Neuronal stem cell (in vitro differentiated cells): Measurements from ENCODE around the gene MYO15B.
A peak's percentile ranks its signal among the peaks of the same experiment; 100 is the strongest.

Experiments
- DNase-seq: peaks from one replicate; pipeline ENCODE4 v3.0.0-alpha.2; 2013; ENCODE audit warnings: low spot score
- H2AFZ ChIP-seq: one replicate; pipeline ENCODE4 v1.6.1; 2013; ENCODE audit warnings: mild to moderate bottlenecking, low read length, inconsistent platforms
- H2AK5ac ChIP-seq: 2 replicates; pipeline ENCODE4 v1.6.1; 2013; ENCODE audit warnings: low read depth, mild to moderate bottlenecking, inconsistent platforms, low read length, moderate library complexity, mixed read lengths
- H2BK120ac ChIP-seq: 2 replicates; pipeline ENCODE4 v1.6.1; 2013; ENCODE audit warnings: low read depth, mild to moderate bottlenecking, inconsistent platforms, low read length, moderate library complexity, mixed read lengths
- H2BK12ac ChIP-seq: one replicate; pipeline ENCODE4 v1.6.1; 2013; ENCODE audit warnings: low read length, inconsistent platforms
- H2BK15ac ChIP-seq: 2 replicates; pipeline ENCODE4 v1.6.1; 2013; ENCODE audit warnings: mild to moderate bottlenecking, low read length, inconsistent platforms, mixed read lengths
- H2BK5ac ChIP-seq: one replicate; pipeline ENCODE4 v1.6.1; 2013; ENCODE audit warnings: inconsistent platforms, mild to moderate bottlenecking, low read length, moderate library complexity
- H3K14ac ChIP-seq: one replicate; pipeline ENCODE4 v1.6.1; 2013; ENCODE audit warnings: low read length, inconsistent platforms
- H3K18ac ChIP-seq: 2 replicates; pipeline ENCODE4 v1.6.1; 2013; ENCODE audit warnings: low read length, inconsistent platforms
- H3K23ac ChIP-seq: 2 replicates; pipeline ENCODE4 v1.6.1; 2013; ENCODE audit warnings: low read depth, mild to moderate bottlenecking, mixed read lengths, low read length, inconsistent platforms; ENCODE audit not compliant: poor library complexity
- H3K27ac ChIP-seq: replicated peaks from 3 replicates; pipeline ENCODE4 v1.5.1; 2013; ENCODE audit warnings: low read length, inconsistent platforms
- H3K27me3 ChIP-seq, 3 experiments: 2 replicates each; pipeline ENCODE4 v1.6.1; 2013; ENCODE audit warnings: low read length in 3 of 3, mild to moderate bottlenecking in 2 of 3, inconsistent platforms in 1 of 3, low read depth in 1 of 3, mixed read lengths in 1 of 3, moderate library complexity in 1 of 3; ENCODE audit not compliant: control insufficient read depth in 3 of 3, insufficient read depth in 3 of 3
- H3K36me3 ChIP-seq, 2 donors: replicated peaks in 1 of 2; 2 replicates each; pipeline ENCODE4 v1.6.1; 2013; ENCODE audit warnings: low read length in 2 of 2; ENCODE audit not compliant: control insufficient read depth in 2 of 2, insufficient read depth in 2 of 2
- H3K4ac ChIP-seq: 2 replicates; pipeline ENCODE4 v1.6.1; 2013; ENCODE audit warnings: inconsistent platforms, mild to moderate bottlenecking, low read length, moderate library complexity
- H3K4me1 ChIP-seq, 2 donors: 1 replicate in 1 of 2; 2 replicates in 1 of 2; pipeline ENCODE4 v1.6.1; 2013; ENCODE audit warnings: low read length in 2 of 2, low read depth in 1 of 2; ENCODE audit not compliant: control insufficient read depth in 2 of 2, insufficient read depth in 1 of 2
- H3K4me2 ChIP-seq: one replicate; pipeline ENCODE4 v1.6.1; 2013; ENCODE audit warnings: mild to moderate bottlenecking, low read length, inconsistent platforms; ENCODE audit not compliant: insufficient read depth, poor library complexity, severe bottlenecking
- H3K4me3 ChIP-seq, 2 donors: 2 replicates each; pipeline ENCODE4 v1.5.1; 2013; ENCODE audit warnings: low read length in 2 of 2, mild to moderate bottlenecking in 2 of 2, inconsistent platforms in 1 of 2, moderate library complexity in 1 of 2
- H3K79me1 ChIP-seq: one replicate; pipeline ENCODE4 v1.6.1; 2013; ENCODE audit warnings: low read depth, mild to moderate bottlenecking, inconsistent platforms, low read length, moderate library complexity
- H3K9ac ChIP-seq: one replicate; pipeline ENCODE4 v1.6.1; 2013; ENCODE audit warnings: mild to moderate bottlenecking, low read depth, low read length, inconsistent platforms; ENCODE audit not compliant: poor library complexity
- H3K9me3 ChIP-seq, 2 donors: replicated peaks in 1 of 2; 2 replicates each; pipeline versions ENCODE3 to v1.6.1; 2013; ENCODE audit warnings: low read length in 2 of 2, mild to moderate bottlenecking in 2 of 2, inconsistent platforms in 1 of 2, low read depth in 1 of 2, mixed read lengths in 1 of 2, moderate library complexity in 1 of 2; ENCODE audit not compliant: control insufficient read depth in 2 of 2, insufficient read depth in 1 of 2
- H4K8ac ChIP-seq: one replicate; pipeline ENCODE4 v1.6.1; 2013; ENCODE audit warnings: low read depth, mild to moderate bottlenecking, inconsistent platforms, low read length, moderate library complexity
- H4K91ac ChIP-seq: one replicate; pipeline ENCODE4 v1.6.1; 2013; ENCODE audit warnings: low read length, low read depth, mild to moderate bottlenecking, inconsistent platforms; ENCODE audit not compliant: poor library complexity
- WGBS, 2 donors: extraction: QIAGEN DNeasy Blood & Tissue Kit; methylation state at CpG; one replicate each; pipeline ENCODE4 v1.1.7; 2013; ENCODE audit warnings: missing lambda C conversion rate in 2 of 2, mixed read lengths in 1 of 2; ENCODE audit not compliant: insufficient read length in 2 of 2, insufficient replicate concordance in 1 of 2; ENCODE audit errors: extremely low coverage in 2 of 2; 5-methylcytosine and 5-hydroxymethylcytosine counted together

MYO15B gene

DNA sequence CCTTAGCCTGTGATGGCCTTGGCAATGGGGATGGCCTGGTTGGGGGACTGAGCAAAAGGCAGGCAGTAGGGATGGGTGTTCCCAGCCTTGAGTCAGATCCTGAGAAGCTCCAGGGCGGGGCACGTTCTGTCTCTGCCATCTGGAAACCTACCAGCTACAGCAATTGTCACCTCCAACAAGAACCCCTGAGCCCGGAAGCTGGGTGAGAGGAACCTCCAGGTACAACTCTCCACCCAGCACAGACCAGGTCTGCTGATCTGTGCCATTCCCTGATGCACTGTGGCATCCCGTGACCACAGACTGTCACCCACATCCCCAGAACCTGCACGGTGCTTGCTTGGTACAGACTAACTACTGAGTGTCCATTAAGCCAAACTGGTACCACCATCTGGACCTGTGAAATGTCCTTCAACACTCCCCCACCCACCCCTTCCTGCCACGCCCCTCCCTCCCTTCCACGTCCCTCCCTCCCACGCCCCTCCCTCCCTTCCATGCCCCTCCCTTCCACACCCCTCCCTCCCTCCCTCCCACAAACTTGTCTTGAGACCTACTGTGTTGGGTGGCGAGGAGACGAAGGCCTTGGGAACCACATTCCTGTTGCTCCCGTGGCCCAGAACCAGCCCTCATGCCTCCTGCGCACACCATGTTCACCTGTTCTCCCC is 16.6 kb downstream of the MYO15B start:
- Histone ChIP-seq H4K8ac (no peak overlapping the region), H4K91ac (no peak overlapping the region), H2BK120ac (no peak overlapping the region), H3K27ac (no peak overlapping the region), H2BK12ac (no peak overlapping the region), H2AFZ (no peak overlapping the region), H2BK15ac (no peak overlapping the region), H2BK5ac (peak overlapping the region; percentile 53), H3K18ac (no peak overlapping the region), H3K27me3 (no peaks in the 10 kb centered on the region), H3K4me3 (no peak overlapping the region), H3K4me1 (no peaks in the 10 kb centered on the region), H3K36me3 (no peaks in the 10 kb centered on the region), H2AK5ac (peak overlapping the region; percentile 68), H3K14ac (no peak overlapping the region), H3K79me1 (no peaks in the 10 kb centered on the region), H3K4me2 (no peak overlapping the region), H3K23ac (peak overlapping the region; percentile 80), H3K9ac (peak overlapping the region; percentile 32), H3K9me3 (peaks cover 0 to 2% of the 10 kb centered on the region in 2 donors), H3K4ac (no peak overlapping the region)
- WGBS, 2 donors = no CpG with 5 or more reads among the region's 12 CpGs
- DNase-seq = no peak

DNA sequence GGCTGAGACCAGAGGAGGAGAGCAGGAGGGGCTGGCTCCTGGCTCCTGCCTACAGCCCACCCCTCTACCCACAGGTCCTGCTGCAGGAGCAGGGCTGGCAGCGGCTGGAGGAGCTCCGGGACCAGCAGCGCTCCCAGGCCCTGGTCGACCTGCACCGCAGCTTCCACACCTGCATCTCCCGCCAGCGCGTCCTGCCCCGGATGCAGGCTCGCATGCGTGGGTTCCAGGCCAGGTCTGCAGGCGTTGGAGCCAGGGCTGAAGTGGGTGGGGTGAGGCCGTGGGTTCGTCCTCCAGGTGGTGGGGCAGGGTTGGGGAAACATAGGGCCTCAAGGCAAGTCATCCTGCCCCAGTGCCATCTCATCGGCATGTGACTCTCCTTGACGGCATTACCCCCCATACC is 18.2 kb downstream of the MYO15B start:
- no peak overlapping the region for H3K27ac ChIP-seq
- H3K27me3 ChIP-seq = peaks cover 0 to 2% (median 0%) of the 10 kb centered on the region in 3 experiments
- H2AK5ac ChIP-seq = peak overlapping the region; percentile 70
- H3K4me1 ChIP-seq = no peaks in the 10 kb centered on the region
- WGBS, 2 donors = no CpG with 5 or more reads among the region's 16 CpGs
- peak overlapping the region; percentile 31 for H3K14ac ChIP-seq
- H3K23ac ChIP-seq = peak overlapping the region; percentile 55
- H4K91ac ChIP-seq = no peak overlapping the region
- no peak overlapping the region for H3K9ac ChIP-seq
- peak overlapping the region; percentile 84 for H2BK12ac ChIP-seq
- H3K9me3 ChIP-seq = peaks cover 0 to 2% of the 10 kb centered on the region in 2 donors
- no peak for DNase-seq
- H2AFZ ChIP-seq = no peak overlapping the region
- H3K79me1 ChIP-seq = no peaks in the 10 kb centered on the region
- peak overlapping the region; percentile 23 for H3K4ac ChIP-seq
- H3K4me2 ChIP-seq = no peak overlapping the region
- H3K4me3 ChIP-seq = no peak overlapping the region
- no peaks in the 10 kb centered on the region for H3K36me3 ChIP-seq
- H4K8ac ChIP-seq = no peak overlapping the region
- H2BK5ac ChIP-seq = no peak overlapping the region
- no peak overlapping the region for H2BK15ac ChIP-seq
- H2BK120ac ChIP-seq = no peak overlapping the region
- H3K18ac ChIP-seq = peak overlapping the region; percentile 76

DNA sequence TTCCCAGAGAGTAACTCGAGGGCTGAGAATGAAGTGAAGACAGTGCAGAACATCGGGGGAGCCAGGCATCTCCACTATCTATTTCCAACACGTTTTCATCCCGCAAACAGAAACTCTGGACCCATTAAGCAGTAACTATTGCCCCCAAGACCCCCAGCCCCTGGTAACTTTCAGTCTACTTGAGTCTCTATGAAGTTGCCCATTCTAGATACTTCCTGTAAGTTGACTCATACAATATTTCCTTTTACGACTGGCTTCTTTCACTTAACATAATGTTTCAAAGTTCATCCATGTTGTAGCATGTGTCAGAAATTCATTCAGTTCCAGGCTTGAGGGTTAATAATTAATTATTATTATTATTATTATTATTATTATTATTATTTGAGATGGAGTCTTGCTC is 19.5 kb downstream of the MYO15B start:
- no peak for DNase-seq
- H2BK5ac ChIP-seq = no peak overlapping the region
- H3K9ac ChIP-seq = no peak overlapping the region
- no peak overlapping the region for H2BK15ac ChIP-seq
- H4K91ac ChIP-seq = no peak overlapping the region
- peaks cover 0 to 11% (median 0%) of the 10 kb centered on the region in 3 experiments for H3K27me3 ChIP-seq
- no peak overlapping the region for H3K4ac ChIP-seq
- H3K4me3 ChIP-seq = no peak overlapping the region
- no peaks in the 10 kb centered on the region for H3K79me1 ChIP-seq
- H3K14ac ChIP-seq = no peak overlapping the region
- WGBS, 2 donors = no CpG with 5 or more reads among the region's 5 CpGs
- no peak overlapping the region for H3K27ac ChIP-seq
- no peak overlapping the region for H2AFZ ChIP-seq
- no peak overlapping the region for H3K4me2 ChIP-seq
- H3K18ac ChIP-seq = no peak overlapping the region
- H2AK5ac ChIP-seq = no peak overlapping the region
- no peak overlapping the region for H2BK120ac ChIP-seq
- no peak overlapping the region for H4K8ac ChIP-seq
- H3K36me3 ChIP-seq = no peaks in the 10 kb centered on the region
- H2BK12ac ChIP-seq = no peak overlapping the region
- H3K4me1 ChIP-seq = no peaks in the 10 kb centered on the region
- H3K23ac ChIP-seq = no peak overlapping the region
- peaks cover 0 to 2% of the 10 kb centered on the region in 2 donors for H3K9me3 ChIP-seq

DNA sequence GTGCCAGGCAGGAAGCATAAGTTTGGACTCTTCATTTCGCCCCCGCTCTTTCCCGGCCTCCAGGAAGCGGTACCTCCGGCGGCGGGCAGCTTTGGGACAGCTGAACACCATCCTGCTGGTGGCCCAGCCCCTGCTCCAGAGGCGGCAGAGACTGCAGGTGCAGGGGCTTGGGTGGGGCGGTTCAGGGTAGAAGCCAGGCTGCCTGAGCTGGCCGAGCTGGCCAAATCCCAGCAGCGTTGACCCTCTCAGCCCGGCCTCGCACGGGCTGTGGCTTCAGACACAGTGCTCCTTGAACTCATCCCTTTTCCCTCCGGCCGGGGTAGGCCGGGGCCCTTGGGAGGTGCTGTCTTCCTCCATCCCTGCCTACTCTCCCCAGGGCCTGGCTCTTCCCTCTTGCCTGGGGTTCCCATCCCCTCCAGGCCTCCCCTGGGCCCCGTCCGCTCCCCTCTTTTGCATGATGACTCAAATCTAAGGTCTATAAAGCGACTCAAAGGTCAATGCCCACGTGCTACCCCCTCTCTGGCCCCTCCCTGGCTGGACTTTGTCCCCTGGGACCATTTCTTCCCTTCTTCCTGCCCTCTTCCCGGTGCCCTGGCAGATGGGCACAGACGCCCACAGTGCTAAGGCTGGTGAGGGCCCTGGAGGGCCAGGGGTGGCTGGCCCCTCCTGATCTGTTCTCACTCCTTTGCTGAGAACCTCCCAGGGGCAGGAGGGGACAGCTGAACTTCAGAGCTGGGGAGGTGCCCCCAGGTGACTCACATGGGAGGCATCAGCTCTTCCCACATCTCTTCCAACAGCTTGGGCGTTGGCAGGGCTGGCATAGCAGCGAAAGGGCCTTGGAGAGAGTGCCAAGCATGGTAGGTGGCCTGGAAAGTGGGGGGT is 22.7 kb downstream of the MYO15B start:
- no CpG with 5 or more reads among the region's 25 CpGs for WGBS, 2 donors
- H3K4me2 ChIP-seq = no peak overlapping the region
- H3K27ac ChIP-seq = no peak overlapping the region
- DNase-seq = no peak
- no peak overlapping the region for H4K91ac ChIP-seq
- peaks cover 2 to 12% of the 10 kb centered on the region in 2 donors for H3K4me1 ChIP-seq
- no peak overlapping the region for H3K4me3 ChIP-seq
- H2BK5ac ChIP-seq = peak overlapping the region; percentile 20
- H3K4ac ChIP-seq = no peak overlapping the region
- H2BK15ac ChIP-seq = no peak overlapping the region
- H3K14ac ChIP-seq = no peak overlapping the region
- H2BK120ac ChIP-seq = no peak overlapping the region
- H2AFZ ChIP-seq = no peak overlapping the region
- no peaks in the 10 kb centered on the region for H3K9me3 ChIP-seq
- H3K23ac ChIP-seq = no peak overlapping the region
- no peak overlapping the region for H3K9ac ChIP-seq
- H2BK12ac ChIP-seq = no peak overlapping the region
- H3K27me3 ChIP-seq = peaks cover 0 to 13% (median 0%) of the 10 kb centered on the region in 3 experiments
- H3K18ac ChIP-seq = no peak overlapping the region
- H4K8ac ChIP-seq = no peak overlapping the region
- H3K36me3 ChIP-seq = no peaks in the 10 kb centered on the region
- no peak overlapping the region for H2AK5ac ChIP-seq
- no peaks in the 10 kb centered on the region for H3K79me1 ChIP-seq
